ENCODE data around the gene ABLIM3.
"Not testable (repeated sequence)": the region's sequence is repeated elsewhere in the genome, so short reads cannot be mapped to it uniquely, and the experiment has no call there.

Gene ABLIM3

GRCh38 chr5:149160291-149160787, 19.0 kb downstream of the ABLIM3 start:
- DNase-seq = no peak

- DNase-seq = no peak
Measured at GRCh38 chr5:149161026-149161687, 19.9 kb downstream of the ABLIM3 start.

- DNase-seq = no peak
Measured at GRCh38 chr5:149161850-149162249, 20.6 kb downstream of the ABLIM3 start.

- DNase-seq = no peak
Measured at GRCh38 chr5:149162401-149163084, 21.2 kb downstream of the ABLIM3 start.

- no peak for DNase-seq
Measured at GRCh38 chr5:149164731-149165130, 23.4 kb downstream of the ABLIM3 start.

GRCh38 chr5:149166128-149166527, 24.8 kb downstream of the ABLIM3 start:
- DNase-seq = no peak

- DNase-seq = no peak
Measured at GRCh38 chr5:149166591-149167100, 25.4 kb downstream of the ABLIM3 start.

- DNase-seq = no peak
Measured at GRCh38 chr5:149168276-149168906, 27.1 kb downstream of the ABLIM3 start.

- no peak for DNase-seq
Measured at GRCh38 chr5:149170299-149170698, 29.0 kb downstream of the ABLIM3 start.

- peak; percentile 47 to 56 for DNase-seq
Measured at GRCh38 chr5:149172261-149172660, 31.0 kb downstream of the ABLIM3 start.

GRCh38 chr5:149172709-149173505, 31.6 kb downstream of the ABLIM3 start:
- DNase-seq = no peak

GRCh38 chr5:149174847-149175234, 33.5 kb downstream of the ABLIM3 start:
- no peak for DNase-seq

- no peak for DNase-seq
Measured at GRCh38 chr5:149175346-149176105, 34.2 kb downstream of the ABLIM3 start.

- no peak for DNase-seq
Measured at GRCh38 chr5:149177339-149177843, 36.1 kb downstream of the ABLIM3 start.

- no peak for DNase-seq
Measured at GRCh38 chr5:149177911-149178565, 36.7 kb downstream of the ABLIM3 start.

GRCh38 chr5:149181732-149182131, 40.4 kb downstream of the ABLIM3 start:
- no peak for DNase-seq

- DNase-seq = no peak
Measured at GRCh38 chr5:149182241-149182640, 40.9 kb downstream of the ABLIM3 start.

- DNase-seq = no peak
Measured at GRCh38 chr5:149185067-149185466, 43.8 kb downstream of the ABLIM3 start.

- DNase-seq = no peak
Measured at GRCh38 chr5:149186506-149186905, 45.2 kb downstream of the ABLIM3 start.

GRCh38 chr5:149187617-149188016, 46.3 kb downstream of the ABLIM3 start:
- not testable (repeated sequence) for DNase-seq

GRCh38 chr5:149188383-149188782, 47.1 kb downstream of the ABLIM3 start:
- DNase-seq = no peak
